Keratinocyte (primary cell): ENCODE data around the gene IL1RAPL1. TPM values are rescaled to one million over a fixed set of nuclear protein-coding genes. Genes with fewer than 3 reads are reported as not detected.
A peak's percentile ranks its signal among the peaks of the same experiment; 100 is the strongest.

Source experiments
- DNase-seq: peaks from one replicate; pipeline ENCODE4 v3.0.0-alpha.2; 2011; ENCODE audit warnings: low read depth, missing footprints, low spot score
- FAIRE-seq: peaks from 2 replicates; lab custom pipeline; 2011; peaks lifted over from hg19 to GRCh38; lab: Jason Lieb, UNC
- H2AFZ ChIP-seq: 2 replicates; pipeline ENCODE4 v1.6.0; 2012; ENCODE audit warnings: low read length, control low read depth, inconsistent platforms; ENCODE audit not compliant: control insufficient read depth
- H3K27ac ChIP-seq: 2 replicates; pipeline ENCODE4 v1.5.1; 2011; ENCODE audit warnings: low read length; ENCODE audit not compliant: control insufficient read depth, insufficient read depth
- H3K27me3 ChIP-seq: 3 replicates; pipeline ENCODE4 v1.6.0; 2011; ENCODE audit warnings: low read length; ENCODE audit not compliant: control insufficient read depth, insufficient read depth; ENCODE audit errors: extremely low read depth
- H3K36me3 ChIP-seq, 2 experiments: 2 replicates in 1 of 2; 3 replicates in 1 of 2; pipeline ENCODE4 v1.5.1; 2011; ENCODE audit warnings: low read length in 2 of 2, mild to moderate bottlenecking in 1 of 2; ENCODE audit not compliant: control insufficient read depth in 2 of 2, insufficient read depth in 2 of 2; ENCODE audit errors: extremely low read depth in 1 of 2
- H3K4me1 ChIP-seq: 3 replicates; pipeline ENCODE4 v1.5.1; 2011; ENCODE audit warnings: low read length; ENCODE audit not compliant: control insufficient read depth, insufficient read depth; ENCODE audit errors: extremely low read depth
- H3K4me2 ChIP-seq: 3 replicates; pipeline ENCODE4 v1.6.0; 2011; ENCODE audit warnings: low read depth, low read length; ENCODE audit not compliant: control insufficient read depth, insufficient read depth; ENCODE audit errors: extremely low read depth
- H3K4me3 ChIP-seq, 3 experiments: fragments of 200-600 bp in 1 of 3; sonication (generic) in 1 of 3; 2 replicates in 2 of 3; 3 replicates in 1 of 3; pipeline ENCODE4 v1.5.1; 2011 to 2016; ENCODE audit warnings: low read length in 3 of 3, mild to moderate bottlenecking in 3 of 3, control low read depth in 2 of 3, inconsistent platforms in 1 of 3, low read depth in 1 of 3, mixed read lengths in 1 of 3, mixed run types in 1 of 3, moderate library complexity in 1 of 3; ENCODE audit not compliant: control insufficient read depth in 2 of 3, insufficient read depth in 2 of 3; ENCODE audit errors: extremely low read depth in 1 of 3
- H3K79me2 ChIP-seq: 2 replicates; pipeline ENCODE4 v1.6.0; 2012; ENCODE audit warnings: low read length; ENCODE audit not compliant: control insufficient read depth, insufficient read depth
- H3K9ac ChIP-seq: 3 replicates; pipeline ENCODE4 v1.6.0; 2011; ENCODE audit warnings: low read length; ENCODE audit not compliant: control insufficient read depth, insufficient read depth; ENCODE audit errors: extremely low read depth
- H3K9me1 ChIP-seq: 3 replicates; pipeline ENCODE4 v1.6.0; 2011; ENCODE audit warnings: low read length; ENCODE audit not compliant: control insufficient read depth, insufficient read depth; ENCODE audit errors: extremely low read depth
- H3K9me3 ChIP-seq: 2 replicates; pipeline ENCODE4 v1.5.1; 2012; ENCODE audit warnings: low read depth, low read length; ENCODE audit not compliant: control insufficient read depth
- H4K20me1 ChIP-seq: 3 replicates; pipeline ENCODE4 v1.6.0; 2011; ENCODE audit warnings: low read length; ENCODE audit not compliant: control insufficient read depth, insufficient read depth; ENCODE audit errors: extremely low read depth
- EZH2 ChIP-seq: IDR thresholded peaks from one replicate; pipeline ENCODE4 v1.6.1; 2012; ENCODE audit warnings: inconsistent platforms, mild to moderate bottlenecking, low read length, moderate library complexity
- dilution Hi-C: fragments of 300-500 bp; cut with MboI; formaldehyde crosslinking; loops from one replicate; pipeline ENCODE4 v1.7.0; 2020; ENCODE audit warnings: low sequenced_read_pairs; ENCODE audit not compliant: extremely low pct_ligation_motif_present
- polyA minus RNA-seq, 3 experiments: library from RNA; depleted of rRNA, polyadenylated mRNA; stranded (reverse); fragments of >200 nt; gene quantifications; 1 replicate in 1 of 3; 2 replicates in 1 of 3; 3 replicates in 1 of 3; pipeline ENCODE4 v1.2.3, GENCODE V29; 2011
- polyA plus RNA-seq, 5 experiments: library from polyadenylated mRNA; depleted of rRNA in 3 of 5; stranded (reverse) in 3 of 5; stranded (forward) in 1 of 5; unstranded in 1 of 5; fragments of >200 nt; gene quantifications; 1 replicate in 1 of 5; 2 replicates in 3 of 5; 3 replicates in 1 of 5; pipeline versions ENCODE4 v1.2.1 to v1.2.3, GENCODE V29; 2011 to 2012; ENCODE audit warnings: missing spikeins in 2 of 5, low read depth in 1 of 5, low replicate concordance in 1 of 5
- TF ChIP-seq, protein P1 (sequence below), 3 experiments: IDR thresholded peaks in 1 of 3; conservative IDR thresholded peaks in 1 of 3; optimal IDR thresholded peaks in 1 of 3; 2 replicates in 2 of 3; 3 replicates in 1 of 3; pipeline versions ENCODE3 to v1.5.1; 2011; ENCODE audit warnings: low read length in 3 of 3, mild to moderate bottlenecking in 3 of 3, moderate library complexity in 2 of 3, control low read depth in 1 of 3, inconsistent platforms in 1 of 3; ENCODE audit not compliant: insufficient read depth in 2 of 3; ENCODE audit errors: extremely low read depth in 1 of 3

IL1RAPL1 gene
- polyA plus RNA-seq: 1.6 to 4.2 TPM (median 2.8 TPM) in 3 replicates
- polyA plus RNA-seq (2011; ENCODE audit: low read depth): 0.20 TPM
- polyA plus RNA-seq (2011; cell fraction: cytosol; rRNA removed): 0.77 and 1.1 TPM in 2 replicates
- polyA plus RNA-seq (2011; cell fraction: nucleus; rRNA removed): 1.8 and 2.1 TPM in 2 replicates
- 2.6 TPM in 1 of 2 replicates, not detected in the other for polyA plus RNA-seq (2012; ENCODE audit: low replicate concordance)
- 3.7 to 7.9 TPM (median 7.8 TPM) in 3 replicates for polyA minus RNA-seq
- 2.1 TPM for polyA minus RNA-seq (2011; cell fraction: cytosol; rRNA and poly(A)+ RNA removed)
- 4.2 and 10.1 TPM in 2 replicates for polyA minus RNA-seq (2011; cell fraction: nucleus; rRNA and poly(A)+ RNA removed)

GRCh38 chrX:28586981-28587551 lies at the start of gene IL1RAPL1:
Gene IL1RAPL1, plus strand, starts transcription at chrX:28587446.
- DNase-seq (no peak), FAIRE-seq (no peak)
- Histone ChIP-seq H3K27me3 (peaks cover 8% of the 10 kb centered on the region), H2AFZ (no peak within 1 kb of the TSS), H3K9me3 (no peaks in the 10 kb centered on the region), H3K9ac (no peak within 1 kb of the TSS), H3K36me3 (no peaks in the 10 kb centered on the region), H3K27ac (no peak within 1 kb of the TSS), H3K9me1 (no peaks in the 10 kb centered on the region), H3K4me1 (no peaks in the 10 kb centered on the region), H3K4me3 (no peak within 1 kb of the TSS), H3K4me2 (peak within 1 kb of the TSS; percentile 62), H4K20me1 (no peaks in the 10 kb centered on the region), H3K79me2 (no peaks in the 10 kb centered on the region)
- no peak for TF ChIP-seq EZH2
- TF ChIP-seq, protein P1, sequence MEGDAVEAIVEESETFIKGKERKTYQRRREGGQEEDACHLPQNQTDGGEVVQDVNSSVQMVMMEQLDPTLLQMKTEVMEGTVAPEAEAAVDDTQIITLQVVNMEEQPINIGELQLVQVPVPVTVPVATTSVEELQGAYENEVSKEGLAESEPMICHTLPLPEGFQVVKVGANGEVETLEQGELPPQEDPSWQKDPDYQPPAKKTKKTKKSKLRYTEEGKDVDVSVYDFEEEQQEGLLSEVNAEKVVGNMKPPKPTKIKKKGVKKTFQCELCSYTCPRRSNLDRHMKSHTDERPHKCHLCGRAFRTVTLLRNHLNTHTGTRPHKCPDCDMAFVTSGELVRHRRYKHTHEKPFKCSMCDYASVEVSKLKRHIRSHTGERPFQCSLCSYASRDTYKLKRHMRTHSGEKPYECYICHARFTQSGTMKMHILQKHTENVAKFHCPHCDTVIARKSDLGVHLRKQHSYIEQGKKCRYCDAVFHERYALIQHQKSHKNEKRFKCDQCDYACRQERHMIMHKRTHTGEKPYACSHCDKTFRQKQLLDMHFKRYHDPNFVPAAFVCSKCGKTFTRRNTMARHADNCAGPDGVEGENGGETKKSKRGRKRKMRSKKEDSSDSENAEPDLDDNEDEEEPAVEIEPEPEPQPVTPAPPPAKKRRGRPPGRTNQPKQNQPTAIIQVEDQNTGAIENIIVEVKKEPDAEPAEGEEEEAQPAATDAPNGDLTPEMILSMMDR (optimal IDR thresholded peaks at IDR 0.05 in 1 of 3, IDR thresholded peaks at IDR 0.05 in 1 of 3, conservative IDR thresholded peaks at IDR 0.05 in 1 of 3; ENCODE audit: extremely low read depth in 1 of 3, insufficient read depth in 2 of 3, low read length in 3 of 3): peak in 1 of 3 experiments; percentile 26
- dilution Hi-C loops: no loop called here

- H3K9ac ChIP-seq: no peak overlapping the region
- TF ChIP-seq, protein P1 (optimal IDR thresholded peaks at IDR 0.05 in 1 of 3, IDR thresholded peaks at IDR 0.05 in 1 of 3, conservative IDR thresholded peaks at IDR 0.05 in 1 of 3; ENCODE audit: extremely low read depth in 1 of 3, insufficient read depth in 2 of 3, low read length in 3 of 3): no peak
- no peak for TF ChIP-seq EZH2
These were observed 44.5 kb upstream of the IL1RAPL1 start for GRCh38 chrX:28542791-28543190.

More at GRCh38 chrX:28542791-28543190, 44.5 kb upstream of the IL1RAPL1 start:
- dilution Hi-C loops: no loop called here
- FAIRE-seq (no peak), DNase-seq (no peak)
- Histone ChIP-seq H3K4me2 (no peak overlapping the region), H3K9me1 (no peaks in the 10 kb centered on the region), H3K4me1 (no peaks in the 10 kb centered on the region), H3K27me3 (no peaks in the 10 kb centered on the region), H3K79me2 (no peaks in the 10 kb centered on the region), H2AFZ (no peak overlapping the region), H4K20me1 (no peaks in the 10 kb centered on the region), H3K36me3 (no peaks in the 10 kb centered on the region), H3K9me3 (no peaks in the 10 kb centered on the region), H3K4me3 (no peak overlapping the region), H3K27ac (no peak overlapping the region)
